ENCODE measurements around the gene TAOK1.
"Not testable (repeated sequence)": the region's sequence is repeated elsewhere in the genome, so short reads cannot be mapped to it uniquely, and the experiment has no call there.

GRCh38 chr17:29473437-29473836, 83.3 kb downstream of the TAOK1 start:
- TF ChIP-seq CTCF (IDR thresholded peaks at IDR 0.05; ENCODE audit: insufficient read depth, low read length); POLR2AphosphoS5 (IDR thresholded peaks at IDR 0.05; ENCODE audit: low read depth); GABPA (IDR thresholded peaks at IDR 0.05; ENCODE audit: low read depth); SPI1 (IDR thresholded peaks at IDR 0.05; ENCODE audit: borderline replicate concordance, low read depth): not testable (repeated sequence)
- TF ChIP-seq, protein P1, sequence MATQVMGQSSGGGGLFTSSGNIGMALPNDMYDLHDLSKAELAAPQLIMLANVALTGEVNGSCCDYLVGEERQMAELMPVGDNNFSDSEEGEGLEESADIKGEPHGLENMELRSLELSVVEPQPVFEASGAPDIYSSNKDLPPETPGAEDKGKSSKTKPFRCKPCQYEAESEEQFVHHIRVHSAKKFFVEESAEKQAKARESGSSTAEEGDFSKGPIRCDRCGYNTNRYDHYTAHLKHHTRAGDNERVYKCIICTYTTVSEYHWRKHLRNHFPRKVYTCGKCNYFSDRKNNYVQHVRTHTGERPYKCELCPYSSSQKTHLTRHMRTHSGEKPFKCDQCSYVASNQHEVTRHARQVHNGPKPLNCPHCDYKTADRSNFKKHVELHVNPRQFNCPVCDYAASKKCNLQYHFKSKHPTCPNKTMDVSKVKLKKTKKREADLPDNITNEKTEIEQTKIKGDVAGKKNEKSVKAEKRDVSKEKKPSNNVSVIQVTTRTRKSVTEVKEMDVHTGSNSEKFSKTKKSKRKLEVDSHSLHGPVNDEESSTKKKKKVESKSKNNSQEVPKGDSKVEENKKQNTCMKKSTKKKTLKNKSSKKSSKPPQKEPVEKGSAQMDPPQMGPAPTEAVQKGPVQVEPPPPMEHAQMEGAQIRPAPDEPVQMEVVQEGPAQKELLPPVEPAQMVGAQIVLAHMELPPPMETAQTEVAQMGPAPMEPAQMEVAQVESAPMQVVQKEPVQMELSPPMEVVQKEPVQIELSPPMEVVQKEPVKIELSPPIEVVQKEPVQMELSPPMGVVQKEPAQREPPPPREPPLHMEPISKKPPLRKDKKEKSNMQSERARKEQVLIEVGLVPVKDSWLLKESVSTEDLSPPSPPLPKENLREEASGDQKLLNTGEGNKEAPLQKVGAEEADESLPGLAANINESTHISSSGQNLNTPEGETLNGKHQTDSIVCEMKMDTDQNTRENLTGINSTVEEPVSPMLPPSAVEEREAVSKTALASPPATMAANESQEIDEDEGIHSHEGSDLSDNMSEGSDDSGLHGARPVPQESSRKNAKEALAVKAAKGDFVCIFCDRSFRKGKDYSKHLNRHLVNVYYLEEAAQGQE (IDR thresholded peaks at IDR 0.05; ENCODE audit: insufficient replicate concordance, low read depth), result not testable (repeated sequence)

Data from HL-60 (cell line).